Kidney epithelial cell (primary cell): Measurements from ENCODE around the gene FRAT2. TPM values are rescaled to one million over a fixed set of nuclear protein-coding genes. Genes with fewer than 3 reads are reported as not detected.

Experiments
- DNase-seq: peaks from one replicate; pipeline ENCODE4 v3.0.0-alpha.2; 2010; ENCODE audit warnings: low read depth
- H3K27me3 ChIP-seq: 2 replicates; pipeline ENCODE4 v1.6.0; 2011; ENCODE audit warnings: low read length; ENCODE audit not compliant: control insufficient read depth, insufficient read depth
- H3K36me3 ChIP-seq: 2 replicates; pipeline ENCODE4 v1.5.1; 2011; ENCODE audit warnings: low read length; ENCODE audit not compliant: control insufficient read depth, insufficient read depth
- H3K4me3 ChIP-seq: 2 replicates; pipeline ENCODE4 v1.5.1; 2011; ENCODE audit warnings: low read depth, mild to moderate bottlenecking, control low read depth, low read length
- CTCF ChIP-seq: IDR thresholded peaks from 2 replicates; pipeline ENCODE4 v1.5.1; 2011; ENCODE audit warnings: mild to moderate bottlenecking, moderate library complexity, low read length, control low read depth, inconsistent platforms; ENCODE audit not compliant: insufficient read depth, poor library complexity, severe bottlenecking
- total RNA-seq: library from RNA; depleted of rRNA; stranded (reverse); fragments of >200 nt; gene quantifications from 2 replicates; pipeline ENCODE4 v1.2.3, GENCODE V29; 2015

The FRAT2 gene
- total RNA-seq, 1 donor from 2014 or later = 10.7 TPM

- no peak overlapping the region for H3K4me3 ChIP-seq
- no peak for DNase-seq
- no peaks in the 10 kb centered on the region for H3K36me3 ChIP-seq
- no peak for TF ChIP-seq CTCF
- no peaks in the 10 kb centered on the region for H3K27me3 ChIP-seq
Measured at GRCh38 chr10:97378933-97379921, 44.7 kb upstream of the FRAT2 start.

GRCh38 chr10:97376413-97376812 is 41.9 kb upstream of the FRAT2 start:
- TF ChIP-seq CTCF = no peak
- Histone ChIP-seq H3K4me3 (no peak overlapping the region), H3K36me3 (peaks cover 2% of the 10 kb centered on the region), H3K27me3 (no peaks in the 10 kb centered on the region)
- no peak for DNase-seq

GRCh38 chr10:97373456-97373855 is 38.9 kb upstream of the FRAT2 start:
- H3K36me3 ChIP-seq = peaks cover 2% of the 10 kb centered on the region
- TF ChIP-seq CTCF = no peak
- no peak for DNase-seq

GRCh38 chr10:97372233-97372875 is 37.8 kb upstream of the FRAT2 start:
- no peaks in the 10 kb centered on the region for H3K27me3 ChIP-seq
- no peak for DNase-seq

More at GRCh38 chr10:97373456-97373855, 38.9 kb upstream of the FRAT2 start:
- Histone ChIP-seq H3K4me3 (no peak overlapping the region), H3K27me3 (no peaks in the 10 kb centered on the region)

GRCh38 chr10:97371696-97372095 is 37.2 kb upstream of the FRAT2 start:
- TF ChIP-seq CTCF = no peak
- Histone ChIP-seq H3K4me3 (no peak overlapping the region), H3K36me3 (peaks cover 2% of the 10 kb centered on the region), H3K27me3 (no peaks in the 10 kb centered on the region)
- no peak for DNase-seq

More at GRCh38 chr10:97372233-97372875, 37.8 kb upstream of the FRAT2 start:
- TF ChIP-seq CTCF = no peak
- no peak overlapping the region for H3K4me3 ChIP-seq
- H3K36me3 ChIP-seq = peaks cover 2% of the 10 kb centered on the region
